A673 (cell line): ENCODE measurements around the gene SPTLC2. TPM values are rescaled to one million over a fixed set of nuclear protein-coding genes. Genes with fewer than 3 reads are reported as not detected.

ENCODE experiments used
- BruUV-seq: library from RNA; stranded (reverse); fragments of 400-500 nt; replicated peaks from 2 replicates; lab custom pipeline; 2021; lab: Mats Ljungman, UMichigan
- CTCF ChIA-PET: fragments of 300-600 bp; sonication (Branson Sonifier 250); formaldehyde crosslinking; loops from one replicate; lab custom pipeline; 2022; ENCODE audit warnings: antibody characterized with exemption; lab: Charles Lee
- POLR2A ChIA-PET: fragments of 300-600 bp; sonication (Branson Sonifier 250); formaldehyde crosslinking; loops from one replicate; lab custom pipeline; 2022; ENCODE audit warnings: antibody characterized with exemption; ENCODE audit not compliant: low non-redundant PET; lab: Charles Lee
- DNase-seq: peaks from one replicate; pipeline ENCODE4 v3.0.0-alpha.2; 2015; ENCODE audit warnings: low spot score
- H3K27ac ChIP-seq: fragments of 200-600 bp; sonication (generic); 2 replicates; pipeline ENCODE4 v1.5.1; 2016; ENCODE audit warnings: mixed run types, low read depth, mild to moderate bottlenecking, mixed read lengths, antibody characterized with exemption, low read length; ENCODE audit not compliant: poor library complexity, severe bottlenecking
- H3K27me3 ChIP-seq: fragments of 200-600 bp; sonication (generic); replicated peaks from 2 replicates; pipeline ENCODE4 v1.6.1; 2017; ENCODE audit warnings: mixed run types, low read depth, mild to moderate bottlenecking, mixed read lengths, antibody characterized with exemption, low read length; ENCODE audit not compliant: insufficient read depth, poor library complexity
- H3K36me3 ChIP-seq: fragments of 200-600 bp; sonication (generic); 2 replicates; pipeline ENCODE4 v1.6.1; 2016; ENCODE audit warnings: mixed run types, mild to moderate bottlenecking, mixed read lengths, antibody characterized with exemption, low read length; ENCODE audit not compliant: insufficient read depth, poor library complexity, severe bottlenecking
- H3K4me1 ChIP-seq: fragments of 200-600 bp; sonication (generic); 2 replicates; pipeline ENCODE4 v1.6.1; 2017; ENCODE audit warnings: mixed run types, mild to moderate bottlenecking, mixed read lengths, antibody characterized with exemption, low read length; ENCODE audit not compliant: insufficient read depth, poor library complexity, severe bottlenecking
- H3K4me3 ChIP-seq: fragments of 200-600 bp; sonication (generic); 2 replicates; pipeline ENCODE4 v1.5.1; 2016; ENCODE audit warnings: low read depth, mixed run types, mild to moderate bottlenecking, mixed read lengths, low read length; ENCODE audit not compliant: poor library complexity, severe bottlenecking
- H3K9me3 ChIP-seq: fragments of 200-600 bp; sonication (generic); 2 replicates; pipeline ENCODE4 v1.6.1; 2016; ENCODE audit warnings: mixed run types, low read depth, mild to moderate bottlenecking, mixed read lengths, antibody characterized with exemption, low read length; ENCODE audit not compliant: poor library complexity, severe bottlenecking
- CTCF ChIP-seq: fragments of 300-800, 200-600 bp; sonication (generic); conservative IDR thresholded peaks from 2 replicates; pipeline ENCODE4 v1.5.1; 2017; ENCODE audit warnings: low read depth, mild to moderate bottlenecking, antibody characterized with exemption, low read length, moderate library complexity, mixed read lengths
- EZH2 ChIP-seq: fragments of 200-600 bp; sonication (generic); IDR thresholded peaks from 2 replicates; pipeline ENCODE4 v1.6.1; 2017; ENCODE audit warnings: borderline replicate concordance, low read depth, mild to moderate bottlenecking, mixed read lengths, antibody characterized with exemption, low read length; ENCODE audit not compliant: poor library complexity, severe bottlenecking
- intact Hi-C: fragments of 100-400 bp; cut with micrococcal nuclease; formaldehyde crosslinking; loops from one replicate; pipeline ENCODE4 v1.10.0; 2022; ENCODE audit not compliant: unreplicated experiment
- total RNA-seq: library from RNA; stranded (reverse); gene quantifications from 2 replicates; pipeline ENCODE4 v1.2.3, GENCODE V29; 2021

The SPTLC2 gene
- total RNA-seq, 1 experiment from 2014 or later: 17.3 TPM

- no peak overlapping the region for H3K4me3 ChIP-seq
- no peaks in the 10 kb centered on the region for H3K9me3 ChIP-seq
- no peak overlapping the region for H3K27ac ChIP-seq
- POLR2A ChIA-PET: no interaction called here
- CTCF ChIA-PET: no interaction called here
- intact Hi-C loops: no loop called here
- H3K4me1 ChIP-seq: no peaks in the 10 kb centered on the region
- peaks cover 7% of the 10 kb centered on the region for H3K36me3 ChIP-seq
- TF ChIP-seq CTCF (no peak), EZH2 (no peak)
- no peak for DNase-seq
- no TSS peak for BruUV-seq
- no peaks in the 10 kb centered on the region for H3K27me3 ChIP-seq
Measured at GRCh38 chr14:77565994-77566305, 50.5 kb downstream of the SPTLC2 start.

GRCh38 chr14:77565289-77565993, 51.0 kb downstream of the SPTLC2 start:
- TF ChIP-seq CTCF: no peak
- no peak for TF ChIP-seq EZH2
- ChIA-PET POLR2A (no interaction called here), CTCF (no interaction called here)
- Histone ChIP-seq H3K4me3 (no peak overlapping the region), H3K27me3 (no peaks in the 10 kb centered on the region), H3K9me3 (no peaks in the 10 kb centered on the region), H3K27ac (no peak overlapping the region), H3K4me1 (no peaks in the 10 kb centered on the region), H3K36me3 (peaks cover 7% of the 10 kb centered on the region)
- no peak for DNase-seq
- intact Hi-C loops: no loop called here
- BruUV-seq: no TSS peak

- H3K27ac ChIP-seq: no peak overlapping the region
- BruUV-seq: no TSS peak
- POLR2A ChIA-PET: no interaction called here
Measured at GRCh38 chr14:77562681-77563080, 53.8 kb downstream of the SPTLC2 start.

More at GRCh38 chr14:77562681-77563080, 53.8 kb downstream of the SPTLC2 start:
- Histone ChIP-seq H3K27me3 (no peaks in the 10 kb centered on the region), H3K4me1 (no peaks in the 10 kb centered on the region), H3K4me3 (no peak overlapping the region), H3K36me3 (peaks cover 5% of the 10 kb centered on the region), H3K9me3 (no peaks in the 10 kb centered on the region)
- no peak for DNase-seq
- TF ChIP-seq CTCF (no peak), EZH2 (no peak)
- CTCF ChIA-PET: no interaction called here
- intact Hi-C loops: no loop called here
